B cell (primary cell): Measurements from ENCODE around the gene TIAM1.

Experiments
- EZH2 ChIP-seq: IDR thresholded peaks from 2 replicates; pipeline ENCODE4 v1.6.1; 2012; ENCODE audit warnings: borderline replicate concordance, low read depth, mild to moderate bottlenecking, moderate library complexity, low read length; ENCODE audit not compliant: insufficient read depth, poor library complexity, severe bottlenecking
- TF ChIP-seq, protein P1 (sequence below): fragments of 200-600 bp; IDR thresholded peaks from one replicate; pipeline ENCODE4 v1.8.0; 2022; ENCODE audit warnings: antibody characterized with exemption, mild to moderate bottlenecking

DNA sequence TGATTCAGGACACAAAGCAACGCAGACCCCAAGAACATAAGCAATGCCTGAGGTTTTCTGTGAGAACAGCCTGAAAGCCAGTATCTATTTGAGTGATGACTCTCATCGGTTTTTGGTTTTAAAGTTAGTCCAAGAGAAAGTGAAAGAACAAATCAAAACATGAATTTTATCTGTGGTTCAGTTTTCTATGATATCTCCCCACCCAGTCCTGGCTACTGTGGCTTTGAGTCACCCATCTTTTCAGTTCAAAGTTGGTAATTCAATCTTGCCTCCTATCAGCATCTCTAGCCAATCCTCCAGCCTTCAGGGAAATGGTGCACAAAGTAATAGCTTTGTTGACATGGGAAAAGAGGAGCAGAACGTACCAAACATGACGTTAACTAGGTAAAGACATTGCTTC, 265.3 kb downstream of the TIAM1 start:
- TF ChIP-seq, protein P1, sequence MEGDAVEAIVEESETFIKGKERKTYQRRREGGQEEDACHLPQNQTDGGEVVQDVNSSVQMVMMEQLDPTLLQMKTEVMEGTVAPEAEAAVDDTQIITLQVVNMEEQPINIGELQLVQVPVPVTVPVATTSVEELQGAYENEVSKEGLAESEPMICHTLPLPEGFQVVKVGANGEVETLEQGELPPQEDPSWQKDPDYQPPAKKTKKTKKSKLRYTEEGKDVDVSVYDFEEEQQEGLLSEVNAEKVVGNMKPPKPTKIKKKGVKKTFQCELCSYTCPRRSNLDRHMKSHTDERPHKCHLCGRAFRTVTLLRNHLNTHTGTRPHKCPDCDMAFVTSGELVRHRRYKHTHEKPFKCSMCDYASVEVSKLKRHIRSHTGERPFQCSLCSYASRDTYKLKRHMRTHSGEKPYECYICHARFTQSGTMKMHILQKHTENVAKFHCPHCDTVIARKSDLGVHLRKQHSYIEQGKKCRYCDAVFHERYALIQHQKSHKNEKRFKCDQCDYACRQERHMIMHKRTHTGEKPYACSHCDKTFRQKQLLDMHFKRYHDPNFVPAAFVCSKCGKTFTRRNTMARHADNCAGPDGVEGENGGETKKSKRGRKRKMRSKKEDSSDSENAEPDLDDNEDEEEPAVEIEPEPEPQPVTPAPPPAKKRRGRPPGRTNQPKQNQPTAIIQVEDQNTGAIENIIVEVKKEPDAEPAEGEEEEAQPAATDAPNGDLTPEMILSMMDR: no peak
- no peak for TF ChIP-seq EZH2
